Neural progenitor cell (in vitro differentiated cells): ENCODE data around the gene ANKRD33. TPM values are rescaled to one million over a fixed set of nuclear protein-coding genes. Genes with fewer than 3 reads are reported as not detected.

ENCODE experiments used
- DNase-seq: peaks from one replicate; pipeline ENCODE4 v3.0.0-alpha.2; 2016; ENCODE audit warnings: low spot score
- H2AFZ ChIP-seq: fragments of 200-600 bp; sonication (generic); replicated peaks from 2 replicates; pipeline ENCODE4 v1.6.1; 2016; ENCODE audit warnings: antibody characterized with exemption
- H3F3A ChIP-seq: fragments of 200-600 bp; sonication (generic); 2 replicates; pipeline ENCODE4 v1.6.1; 2016; ENCODE audit warnings: antibody characterized with exemption, low read depth
- H3K27ac ChIP-seq: fragments of 200-600 bp; sonication (generic); 2 replicates; pipeline ENCODE4 v1.5.1; 2016; ENCODE audit warnings: mild to moderate bottlenecking
- H3K27me3 ChIP-seq: fragments of 200-600 bp; sonication (generic); 2 replicates; pipeline ENCODE4 v1.6.1; 2016; ENCODE audit warnings: mild to moderate bottlenecking, moderate library complexity
- H3K36me3 ChIP-seq: fragments of 200-600 bp; sonication (generic); 2 replicates; pipeline ENCODE4 v1.5.1; 2016
- H3K4me1 ChIP-seq: fragments of 200-600 bp; sonication (generic); 2 replicates; pipeline ENCODE4 v1.6.1; 2016; ENCODE audit warnings: mixed run types
- H3K4me2 ChIP-seq: fragments of 200-600 bp; sonication (generic); 2 replicates; pipeline ENCODE4 v1.6.1; 2016
- H3K4me3 ChIP-seq: fragments of 200-600 bp; sonication (generic); 2 replicates; pipeline ENCODE4 v1.5.1; 2016
- H3K79me2 ChIP-seq: fragments of 200-600 bp; sonication (generic); 2 replicates; pipeline ENCODE4 v1.6.1; 2016; ENCODE audit warnings: low read depth
- H3K9ac ChIP-seq: fragments of 200-600 bp; sonication (generic); 2 replicates; pipeline ENCODE4 v1.6.1; 2016
- H3K9me3 ChIP-seq: fragments of 200-600 bp; sonication (generic); 2 replicates; pipeline ENCODE4 v1.5.1; 2016; ENCODE audit warnings: low read depth
- H4K20me1 ChIP-seq: fragments of 200-600 bp; sonication (generic); 2 replicates; pipeline ENCODE4 v1.6.1; 2016; ENCODE audit warnings: low read depth
- H3K27ac Mint-ChIP-seq: 3 replicates; pipeline ENCODE4 v1.8.0; 2021; ENCODE audit warnings: mixed read lengths
- H3K27me3 Mint-ChIP-seq: 2 replicates; pipeline ENCODE4 v1.8.0; 2022; ENCODE audit warnings: low read depth, mild to moderate bottlenecking, inconsistent platforms, moderate library complexity, mixed read lengths; ENCODE audit not compliant: insufficient read depth
- H3K36me3 Mint-ChIP-seq: 3 replicates; pipeline ENCODE4 v1.8.0; 2021; ENCODE audit warnings: mixed read lengths
- H3K4me1 Mint-ChIP-seq: 3 replicates; pipeline ENCODE4 v1.8.0; 2021; ENCODE audit warnings: mixed read lengths
- H3K4me3 Mint-ChIP-seq: 3 replicates; pipeline ENCODE4 v1.8.0; 2021; ENCODE audit warnings: mild to moderate bottlenecking, moderate library complexity, mixed read lengths
- H3K9me3 Mint-ChIP-seq: 3 replicates; pipeline ENCODE4 v1.8.0; 2020; ENCODE audit warnings: mixed read lengths
- EZH2 ChIP-seq: fragments of 200-600 bp; sonication (generic); IDR thresholded peaks from 2 replicates; pipeline ENCODE4 v1.6.1; 2017; ENCODE audit warnings: antibody characterized with exemption, mild to moderate bottlenecking, moderate library complexity
- EZH2phosphoT487 ChIP-seq: fragments of 200-600 bp; sonication (generic); IDR thresholded peaks from 2 replicates; pipeline ENCODE4 v1.6.1; 2017; ENCODE audit warnings: antibody characterized with exemption
- total RNA-seq: library from RNA; depleted of rRNA; stranded (reverse); fragments of >200 nt; gene quantifications from 2 replicates; pipeline ENCODE4 v1.2.3, GENCODE V29; 2015; ENCODE audit warnings: low replicate concordance
- TF ChIP-seq, protein P1 (sequence below): fragments of 200-600 bp; sonication (generic); IDR thresholded peaks from 2 replicates; pipeline ENCODE4 v1.5.1; 2017; ENCODE audit warnings: antibody characterized with exemption, mild to moderate bottlenecking

ANKRD33 gene
- total RNA-seq, 1 donor from 2014 or later: 0.39 TPM

DNA sequence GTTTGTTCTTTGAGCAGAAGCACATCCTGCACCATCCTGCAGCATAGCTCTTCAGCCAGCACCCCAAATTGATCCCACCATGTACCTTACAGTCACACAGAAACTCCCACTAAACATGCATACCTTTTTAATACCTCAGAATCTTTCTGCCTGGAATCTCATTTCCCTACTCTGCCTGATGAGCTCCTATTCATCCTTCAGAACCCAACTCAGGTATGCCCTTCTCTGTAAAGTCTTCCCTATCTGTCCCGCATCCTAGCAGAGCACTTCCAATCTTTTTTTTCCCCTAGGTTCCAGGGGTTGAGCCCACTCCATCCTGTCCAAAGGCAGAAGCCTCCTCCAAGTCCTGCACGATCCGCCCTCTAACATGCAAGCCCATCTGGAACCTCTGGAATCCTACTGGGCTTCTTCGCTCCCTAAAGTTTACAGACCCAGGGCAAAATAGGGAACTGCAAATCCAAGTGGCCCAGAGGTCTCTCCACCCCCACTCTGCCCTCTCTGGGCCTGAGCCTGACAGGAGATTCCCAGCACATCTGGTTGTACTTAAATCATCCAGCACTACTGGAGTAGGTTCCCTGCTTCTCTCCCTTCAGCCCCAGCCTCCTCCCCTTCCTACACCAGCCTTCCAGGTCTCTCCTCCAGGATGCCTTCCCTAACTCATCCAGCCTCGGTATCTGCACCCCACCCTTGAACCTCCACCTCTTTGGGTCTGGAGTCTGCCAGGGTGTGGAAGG, 35.3 kb upstream of the ANKRD33 start:
- H3K4me1 ChIP-seq: peaks cover 15% of the 10 kb centered on the region
- no peak overlapping the region for H3K9ac ChIP-seq
- H3K4me2 ChIP-seq: no peak overlapping the region
- no peak for DNase-seq
- no peak for TF ChIP-seq EZH2phosphoT487
- TF ChIP-seq, protein P1, sequence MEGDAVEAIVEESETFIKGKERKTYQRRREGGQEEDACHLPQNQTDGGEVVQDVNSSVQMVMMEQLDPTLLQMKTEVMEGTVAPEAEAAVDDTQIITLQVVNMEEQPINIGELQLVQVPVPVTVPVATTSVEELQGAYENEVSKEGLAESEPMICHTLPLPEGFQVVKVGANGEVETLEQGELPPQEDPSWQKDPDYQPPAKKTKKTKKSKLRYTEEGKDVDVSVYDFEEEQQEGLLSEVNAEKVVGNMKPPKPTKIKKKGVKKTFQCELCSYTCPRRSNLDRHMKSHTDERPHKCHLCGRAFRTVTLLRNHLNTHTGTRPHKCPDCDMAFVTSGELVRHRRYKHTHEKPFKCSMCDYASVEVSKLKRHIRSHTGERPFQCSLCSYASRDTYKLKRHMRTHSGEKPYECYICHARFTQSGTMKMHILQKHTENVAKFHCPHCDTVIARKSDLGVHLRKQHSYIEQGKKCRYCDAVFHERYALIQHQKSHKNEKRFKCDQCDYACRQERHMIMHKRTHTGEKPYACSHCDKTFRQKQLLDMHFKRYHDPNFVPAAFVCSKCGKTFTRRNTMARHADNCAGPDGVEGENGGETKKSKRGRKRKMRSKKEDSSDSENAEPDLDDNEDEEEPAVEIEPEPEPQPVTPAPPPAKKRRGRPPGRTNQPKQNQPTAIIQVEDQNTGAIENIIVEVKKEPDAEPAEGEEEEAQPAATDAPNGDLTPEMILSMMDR: no peak
- TF ChIP-seq EZH2: no peak
- no peaks in the 10 kb centered on the region for H3K36me3 ChIP-seq
- H3K79me2 ChIP-seq: peaks cover 8% of the 10 kb centered on the region
- peaks cover 54% of the 10 kb centered on the region for H3K4me1 Mint-ChIP-seq
- peak overlapping the region; percentile 35 for H3K27ac Mint-ChIP-seq
- H3K27me3 Mint-ChIP-seq: peaks cover 21% of the 10 kb centered on the region
- H3K36me3 Mint-ChIP-seq: peaks cover 4% of the 10 kb centered on the region
- H3K4me3 ChIP-seq: no peak overlapping the region
- H4K20me1 ChIP-seq: peaks cover 8% of the 10 kb centered on the region
- H3K9me3 ChIP-seq: no peaks in the 10 kb centered on the region
- no peak overlapping the region for H3K4me3 Mint-ChIP-seq
- no peak overlapping the region for H2AFZ ChIP-seq
- H3K27me3 ChIP-seq: peaks cover 4% of the 10 kb centered on the region
- peaks cover 42% of the 10 kb centered on the region for H3F3A ChIP-seq
- H3K27ac ChIP-seq: no peak overlapping the region
- H3K9me3 Mint-ChIP-seq: peaks cover 3% of the 10 kb centered on the region

DNA sequence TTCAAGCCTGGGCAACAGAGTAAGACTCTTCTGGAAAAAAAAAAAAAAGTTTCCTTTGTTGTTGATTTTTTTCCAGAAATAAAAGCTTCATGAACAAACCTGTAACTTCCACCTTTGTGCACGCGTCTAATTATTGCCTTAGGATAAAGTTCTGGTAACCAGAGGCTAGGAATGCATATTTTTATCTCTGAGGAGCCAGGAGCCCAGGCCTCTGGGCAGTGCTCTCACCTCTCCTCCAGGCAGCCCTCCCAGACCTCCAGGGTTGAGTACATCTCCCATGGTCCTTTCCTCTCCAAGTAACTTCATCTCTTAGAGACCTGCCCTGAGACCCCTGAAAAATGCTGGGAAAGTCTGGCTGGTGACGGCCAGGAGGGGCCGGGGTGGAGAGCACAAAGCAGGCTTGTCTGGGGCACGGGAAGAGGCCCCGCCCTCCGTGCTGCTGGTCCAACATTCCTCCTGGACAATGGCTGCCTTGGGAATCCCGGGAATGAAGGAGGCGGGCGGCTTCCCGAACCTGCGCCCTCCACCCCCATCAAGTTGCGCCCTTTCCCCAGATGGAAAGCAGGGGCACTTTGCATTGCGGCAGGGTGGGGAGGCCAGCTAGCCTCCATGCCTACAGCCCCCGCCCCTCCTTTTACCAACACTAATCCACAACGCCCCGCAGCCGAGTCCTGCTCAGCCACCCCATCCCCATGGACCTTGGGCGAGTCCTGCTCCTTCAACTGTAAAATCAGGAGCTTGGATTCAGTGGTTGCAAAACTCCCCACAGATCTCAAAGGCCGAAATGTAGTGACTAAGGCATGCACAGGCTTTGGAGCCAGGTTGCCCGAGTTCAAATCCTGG, 32.1 kb upstream of the ANKRD33 start:
- Mint-ChIP-seq H3K27ac (peak overlapping the region; percentile 97), H3K36me3 (peaks cover 4% of the 10 kb centered on the region), H3K4me3 (peak overlapping the region; percentile 81), H3K27me3 (peaks cover 29% of the 10 kb centered on the region), H3K9me3 (peaks cover 3% of the 10 kb centered on the region), H3K4me1 (peaks cover 42% of the 10 kb centered on the region)
- Histone ChIP-seq H3K27ac (peak overlapping the region; percentile 66), H3K9ac (no peak overlapping the region), H3K79me2 (no peaks in the 10 kb centered on the region), H3K27me3 (no peaks in the 10 kb centered on the region), H3K4me1 (peaks cover 15% of the 10 kb centered on the region), H3F3A (peaks cover 34% of the 10 kb centered on the region), H3K4me2 (peak overlapping the region; percentile 68), H4K20me1 (no peaks in the 10 kb centered on the region), H3K36me3 (no peaks in the 10 kb centered on the region), H3K4me3 (peak overlapping the region; percentile 38), H3K9me3 (no peaks in the 10 kb centered on the region), H2AFZ (peak overlapping the region; percentile 58)
- peak; percentile 95 for DNase-seq
- no peak for TF ChIP-seq EZH2phosphoT487
- TF ChIP-seq, protein P1: no peak

DNA sequence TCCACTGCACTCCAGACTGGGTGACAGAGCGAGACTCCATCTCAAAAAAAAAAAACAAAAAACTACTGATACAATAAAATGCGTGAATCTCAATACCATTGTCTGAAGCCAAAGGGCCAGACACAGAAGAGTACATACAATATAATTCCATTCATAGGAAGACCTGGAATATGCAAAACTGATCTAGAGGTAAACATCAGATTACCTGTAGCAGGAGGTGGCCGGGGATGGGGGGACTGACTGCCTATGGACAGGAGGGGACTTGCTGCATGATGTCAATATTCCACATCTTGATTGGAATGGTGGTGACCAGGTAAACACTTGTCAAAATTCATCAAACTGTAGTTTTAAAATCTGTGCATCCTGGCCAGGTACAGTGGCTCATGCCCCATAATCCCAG, 26.9 kb upstream of the ANKRD33 start:
- H3F3A ChIP-seq: peaks cover 66% of the 10 kb centered on the region
- H3K36me3 ChIP-seq: no peaks in the 10 kb centered on the region
- DNase-seq: no peak
- H3K27ac Mint-ChIP-seq: no peak overlapping the region
- no peak overlapping the region for H3K4me2 ChIP-seq
- peaks cover 18% of the 10 kb centered on the region for H3K27me3 ChIP-seq
- H4K20me1 ChIP-seq: peaks cover 31% of the 10 kb centered on the region
- peaks cover 33% of the 10 kb centered on the region for H3K27me3 Mint-ChIP-seq
- no peak overlapping the region for H3K4me3 ChIP-seq
- peaks cover 47% of the 10 kb centered on the region for H3K4me1 Mint-ChIP-seq
- no peaks in the 10 kb centered on the region for H3K79me2 ChIP-seq
- H3K27ac ChIP-seq: no peak overlapping the region
- H3K9me3 Mint-ChIP-seq: no peaks in the 10 kb centered on the region
- TF ChIP-seq EZH2phosphoT487 (no peak), EZH2 (no peak)
- TF ChIP-seq, protein P1: no peak
- H3K9me3 ChIP-seq: no peaks in the 10 kb centered on the region
- H3K4me1 ChIP-seq: peaks cover 39% of the 10 kb centered on the region
- no peaks in the 10 kb centered on the region for H3K36me3 Mint-ChIP-seq
- H3K4me3 Mint-ChIP-seq: peak overlapping the region; percentile 57
- no peak overlapping the region for H3K9ac ChIP-seq
- no peak overlapping the region for H2AFZ ChIP-seq
